Panc1 (cell line): ENCODE data around the gene RABGAP1L. TPM values are rescaled to one million over a fixed set of nuclear protein-coding genes. Genes with fewer than 3 reads are reported as not detected.

Experiments
- ATAC-seq: fragments of 200-7000 bp; cut with Tn5 transposase; 2 replicates; pipeline ENCODE4 v1.9.1; 2020; ENCODE audit warnings: mild to moderate bottlenecking, moderate library complexity
- BruUV-seq: library from RNA; stranded (reverse); fragments of 400-500 nt; replicated peaks from 2 replicates; lab custom pipeline; 2021; lab: Mats Ljungman, UMichigan
- CTCF ChIA-PET: fragments of 300-600 bp; sonication (Branson Sonifier 250); formaldehyde crosslinking; loops from one replicate; lab custom pipeline; 2022; ENCODE audit warnings: antibody characterized with exemption; lab: Charles Lee
- POLR2A ChIA-PET: fragments of 300-600 bp; sonication (Branson Sonifier 250); formaldehyde crosslinking; loops from one replicate; lab custom pipeline; 2022; ENCODE audit warnings: antibody characterized with exemption; lab: Charles Lee
- DNase-seq: peaks from one replicate; pipeline ENCODE4 v3.0.0-alpha.2; 2010; ENCODE audit warnings: low read depth, low spot score
- H3K27ac ChIP-seq: 2 replicates; pipeline ENCODE4 v1.5.1; 2011; ENCODE audit warnings: mild to moderate bottlenecking, low read length, inconsistent platforms
- H3K27me3 ChIP-seq: fragments of 200-500 bp; sonication (Bioruptor generic); 2 replicates; pipeline ENCODE4 v1.6.0; 2014; ENCODE audit warnings: low read length, inconsistent platforms; ENCODE audit not compliant: control insufficient read depth, insufficient read depth
- H3K36me3 ChIP-seq: fragments of 200-500 bp; sonication (Bioruptor generic); 2 replicates; pipeline ENCODE4 v1.5.1; 2014; ENCODE audit warnings: inconsistent platforms, mild to moderate bottlenecking, low read length, moderate library complexity; ENCODE audit not compliant: control insufficient read depth, insufficient read depth
- H3K4me1 ChIP-seq: 2 replicates; pipeline ENCODE4 v1.5.1; 2011; ENCODE audit warnings: inconsistent platforms, mild to moderate bottlenecking, low read length, moderate library complexity; ENCODE audit not compliant: control insufficient read depth, insufficient read depth
- H3K4me3 ChIP-seq, 2 experiments: 2 replicates each; pipeline ENCODE4 v1.5.1; 2011 to 2012; ENCODE audit warnings: low read depth in 2 of 2, low read length in 2 of 2, mild to moderate bottlenecking in 2 of 2, inconsistent platforms in 1 of 2, moderate library complexity in 1 of 2
- H3K9me3 ChIP-seq: fragments of 200-500 bp; sonication (Bioruptor generic); 2 replicates; pipeline ENCODE4 v1.5.1; 2014; ENCODE audit warnings: low read depth, mild to moderate bottlenecking, inconsistent platforms, low read length, moderate library complexity; ENCODE audit not compliant: control insufficient read depth, insufficient read depth
- CTCF ChIP-seq: fragments of 450-650 bp; IDR thresholded peaks from 2 replicates; pipeline ENCODE4 v1.5.1; 2017; ENCODE audit warnings: mild to moderate bottlenecking
- POLR2AphosphoS5 ChIP-seq: IDR thresholded peaks from 2 replicates; pipeline ENCODE4 v1.6.1; 2012; ENCODE audit warnings: mild to moderate bottlenecking, low read depth, low read length, moderate library complexity
- REST ChIP-seq, 2 experiments: IDR thresholded peaks; 2 replicates each; pipeline ENCODE4 v1.6.1; 2011 to 2012; ENCODE audit warnings: low read depth in 2 of 2, control low read depth in 1 of 2, low read length in 1 of 2, mild to moderate bottlenecking in 1 of 2, moderate library complexity in 1 of 2; ENCODE audit not compliant: insufficient read depth in 1 of 2
- SIN3A ChIP-seq: IDR thresholded peaks from 2 replicates; pipeline ENCODE4 v1.6.1; 2012; ENCODE audit warnings: low read depth, mild to moderate bottlenecking, low read length, moderate library complexity, borderline replicate concordance; ENCODE audit not compliant: insufficient read depth
- TCF7L2 ChIP-seq: IDR thresholded peaks from 2 replicates; pipeline ENCODE4 v1.6.1; 2011; ENCODE audit warnings: mild to moderate bottlenecking, low read depth, low read length, inconsistent platforms
- in situ Hi-C: cut with HindIII; loops from 2 replicates; pipeline ENCODE4 v1.10.0; 2016; ENCODE audit warnings: low sequenced_read_pairs, low pct_unique_long_range_greater_than_20kb
- intact Hi-C: fragments of 100-400 bp; cut with micrococcal nuclease; formaldehyde crosslinking; loops from one replicate; pipeline ENCODE4 v1.10.0; 2022; ENCODE audit not compliant: unreplicated experiment
- total RNA-seq: library from RNA; stranded (reverse); gene quantifications from one replicate; pipeline ENCODE4 v1.2.1, GENCODE V29; 2021; ENCODE audit not compliant: unreplicated experiment

Gene RABGAP1L
- total RNA-seq, 1 experiment from 2014 or later, result 37.0 TPM

GRCh38 chr1:174883409-174883808, 724.1 kb downstream of the RABGAP1L start:
- intact Hi-C loops, result no loop called here
- ATAC-seq (no peak), DNase-seq (no peak)
- H3K36me3 ChIP-seq, result no peaks in the 10 kb centered on the region
- H3K27me3 ChIP-seq, result no peaks in the 10 kb centered on the region
- TF ChIP-seq POLR2AphosphoS5 (no peak), TCF7L2 (no peak), SIN3A (no peak), REST (IDR thresholded peaks at IDR 0.05; ENCODE audit: insufficient read depth in 1 of 2, low read depth in 2 of 2, low read length in 1 of 2) (no peak), CTCF (no peak)
- CTCF ChIA-PET, result no interaction called here
- in situ Hi-C loops, result no loop called here
- no peak overlapping the region for H3K4me3 ChIP-seq
- no TSS peak for BruUV-seq
- POLR2A ChIA-PET, result no interaction called here
- no peak overlapping the region for H3K27ac ChIP-seq
- no peaks in the 10 kb centered on the region for H3K9me3 ChIP-seq
- H3K4me1 ChIP-seq, result no peaks in the 10 kb centered on the region

- CTCF ChIA-PET, result no interaction called here
- H3K4me3 ChIP-seq, result no peak overlapping the region
- POLR2A ChIA-PET, result no interaction called here
- in situ Hi-C loops, result no loop called here
- no peak overlapping the region for H3K27ac ChIP-seq
- no peaks in the 10 kb centered on the region for H3K9me3 ChIP-seq
- no peaks in the 10 kb centered on the region for H3K27me3 ChIP-seq
- DNase-seq (no peak), ATAC-seq (no peak)
- intact Hi-C loops, result no loop called here
- no peak for TF ChIP-seq REST (IDR thresholded peaks at IDR 0.05; ENCODE audit: insufficient read depth in 1 of 2, low read depth in 2 of 2, low read length in 1 of 2)
- no peak for TF ChIP-seq TCF7L2
- TF ChIP-seq POLR2AphosphoS5, result no peak
- no peak for TF ChIP-seq CTCF
- no peak for TF ChIP-seq SIN3A
- no peaks in the 10 kb centered on the region for H3K36me3 ChIP-seq
- TSS peak; percentile 21 for BruUV-seq
- no peaks in the 10 kb centered on the region for H3K4me1 ChIP-seq
Observed at GRCh38 chr1:174884038-174884437, 724.7 kb downstream of the RABGAP1L start.
